PC-9 (cell line): Measurements from ENCODE around the gene CCDC121.

Experiments used
- CTCF ChIP-seq: fragments of 200-600 bp; sonication (generic); conservative IDR thresholded peaks from 2 replicates; pipeline ENCODE4 v1.6.1; 2017; ENCODE audit warnings: mixed run types, antibody characterized with exemption, mild to moderate bottlenecking, moderate library complexity
- EZH2 ChIP-seq: fragments of 200-600 bp; sonication (generic); IDR thresholded peaks from 2 replicates; pipeline ENCODE4 v1.8.0; 2017; ENCODE audit warnings: antibody characterized with exemption, low read depth

GRCh38 chr2:27583390-27583915 is 45.4 kb downstream of the CCDC121 start:
- TF ChIP-seq CTCF (no peak), EZH2 (no peak)
